ENCODE data around the gene AUTS2.

The AUTS2 gene

GRCh38 chr7:70301673-70302185 is 703.5 kb downstream of the AUTS2 start:
- DNase-seq (ENCODE audit: low read depth in 3 of 3): no peak

- DNase-seq (ENCODE audit: low read depth in 3 of 3): no peak
Measured at GRCh38 chr7:70303309-70303708, 705.0 kb downstream of the AUTS2 start.

- no peak for DNase-seq (ENCODE audit: low read depth in 3 of 3)
Measured at GRCh38 chr7:70303780-70304179, 705.5 kb downstream of the AUTS2 start.

- DNase-seq (ENCODE audit: low read depth in 3 of 3): no peak
Measured at GRCh38 chr7:70306173-70306572, 707.9 kb downstream of the AUTS2 start.

- DNase-seq (ENCODE audit: low read depth in 3 of 3): no peak
Measured at GRCh38 chr7:70307544-70308106, 709.4 kb downstream of the AUTS2 start.

- DNase-seq (ENCODE audit: low read depth in 3 of 3): no peak
Measured at GRCh38 chr7:70312336-70312735, 714.1 kb downstream of the AUTS2 start.

- DNase-seq (ENCODE audit: low read depth in 3 of 3): no peak
Measured at GRCh38 chr7:70313271-70313670, 715.0 kb downstream of the AUTS2 start.

- no peak for DNase-seq (ENCODE audit: low read depth in 3 of 3)
Measured at GRCh38 chr7:70313687-70314086, 715.4 kb downstream of the AUTS2 start.

GRCh38 chr7:70314221-70314620 is 715.9 kb downstream of the AUTS2 start:
- DNase-seq (ENCODE audit: low read depth in 3 of 3): no peak

GRCh38 chr7:70316745-70317144 is 718.5 kb downstream of the AUTS2 start:
- no peak for DNase-seq (ENCODE audit: low read depth in 3 of 3)

- no peak for DNase-seq (ENCODE audit: low read depth in 3 of 3)
Measured at GRCh38 chr7:70317356-70317755, 719.1 kb downstream of the AUTS2 start.

- no peak for DNase-seq (ENCODE audit: low read depth in 3 of 3)
Measured at GRCh38 chr7:70318511-70318910, 720.2 kb downstream of the AUTS2 start.

GRCh38 chr7:70319057-70319456 is 720.8 kb downstream of the AUTS2 start:
- no peak for DNase-seq (ENCODE audit: low read depth in 3 of 3)

- DNase-seq (ENCODE audit: low read depth in 3 of 3): no peak
Measured at GRCh38 chr7:70321016-70321590, 722.8 kb downstream of the AUTS2 start.

- DNase-seq (ENCODE audit: low read depth in 3 of 3): no peak
Measured at GRCh38 chr7:70322856-70323255, 724.6 kb downstream of the AUTS2 start.

- no peak for DNase-seq (ENCODE audit: low read depth in 3 of 3)
Measured at GRCh38 chr7:70325509-70326101, 727.3 kb downstream of the AUTS2 start.

GRCh38 chr7:70334295-70334694 is 736.0 kb downstream of the AUTS2 start:
- DNase-seq (ENCODE audit: low read depth in 3 of 3): no peak

GRCh38 chr7:70334871-70335270 is 736.6 kb downstream of the AUTS2 start:
- DNase-seq (ENCODE audit: low read depth in 3 of 3): no peak

GRCh38 chr7:70336536-70336935 is 738.3 kb downstream of the AUTS2 start:
- no peak for DNase-seq (ENCODE audit: low read depth in 3 of 3)

GRCh38 chr7:70338015-70338414 is 739.7 kb downstream of the AUTS2 start:
- no peak for DNase-seq (ENCODE audit: low read depth in 3 of 3)

- DNase-seq (ENCODE audit: low read depth in 3 of 3): no peak
Measured at GRCh38 chr7:70340236-70340635, 742.0 kb downstream of the AUTS2 start.

GRCh38 chr7:70341446-70341845 is 743.2 kb downstream of the AUTS2 start:
- DNase-seq (ENCODE audit: low read depth in 3 of 3): no peak

GRCh38 chr7:70343519-70343918 is 745.2 kb downstream of the AUTS2 start:
- no peak for DNase-seq (ENCODE audit: low read depth in 3 of 3)
